Endodermal cell (in vitro differentiated cells): ENCODE data around the gene HDAC4. TPM values are rescaled to one million over a fixed set of nuclear protein-coding genes. Genes with fewer than 3 reads are reported as not detected.

ENCODE experiments used
- DNase-seq: peaks from one replicate; pipeline ENCODE4 v3.0.0-alpha.2; 2017
- H3K27ac ChIP-seq: 2 replicates; pipeline ENCODE4 v1.5.1; 2013; ENCODE audit warnings: mild to moderate bottlenecking, low read depth, low read length, moderate library complexity
- H3K27me3 ChIP-seq: 2 replicates; pipeline ENCODE4 v1.6.1; 2013; ENCODE audit warnings: mild to moderate bottlenecking, low read length, moderate library complexity; ENCODE audit not compliant: insufficient read depth, control insufficient read depth, poor library complexity, severe bottlenecking
- H3K36me3 ChIP-seq: 2 replicates; pipeline ENCODE4 v1.7.0; 2013; ENCODE audit warnings: mild to moderate bottlenecking, low read length, moderate library complexity; ENCODE audit not compliant: control insufficient read depth, insufficient read depth
- H3K4me1 ChIP-seq: one replicate; pipeline ENCODE4 v1.7.0; 2013; ENCODE audit warnings: low read length; ENCODE audit not compliant: control insufficient read depth, insufficient read depth
- H3K4me3 ChIP-seq: 2 replicates; pipeline ENCODE4 v1.5.1; 2013; ENCODE audit warnings: mild to moderate bottlenecking, low read length, moderate library complexity
- H3K9ac ChIP-seq: 2 replicates; pipeline ENCODE4 v1.6.1; 2013; ENCODE audit warnings: mild to moderate bottlenecking, low read length, moderate library complexity; ENCODE audit not compliant: poor library complexity, severe bottlenecking; ENCODE audit errors: extremely low read depth
- H3K9me3 ChIP-seq: 2 replicates; pipeline ENCODE4 v1.6.1; 2013; ENCODE audit warnings: mild to moderate bottlenecking, low read length, moderate library complexity; ENCODE audit not compliant: control insufficient read depth
- H3K27ac Mint-ChIP-seq: 2 replicates; pipeline ENCODE4 v1.8.0; 2020; ENCODE audit warnings: mixed read lengths
- H3K27me3 Mint-ChIP-seq: 2 replicates; pipeline ENCODE4 v1.8.0; 2021; ENCODE audit warnings: mild to moderate bottlenecking, mixed read lengths; ENCODE audit not compliant: insufficient read depth
- H3K36me3 Mint-ChIP-seq: 2 replicates; pipeline ENCODE4 v1.8.0; 2020; ENCODE audit warnings: low read depth, mixed read lengths
- H3K4me1 Mint-ChIP-seq: 2 replicates; pipeline ENCODE4 v1.8.0; 2020; ENCODE audit warnings: mixed read lengths
- H3K4me3 Mint-ChIP-seq: 2 replicates; pipeline ENCODE4 v1.8.0; 2020; ENCODE audit warnings: mild to moderate bottlenecking, moderate library complexity, mixed read lengths
- H3K9me3 Mint-ChIP-seq: 2 replicates; pipeline ENCODE4 v1.8.0; 2020; ENCODE audit warnings: mild to moderate bottlenecking, mixed read lengths
- CTCF ChIP-seq: fragments of 200-600 bp; sonication (generic); conservative IDR thresholded peaks from 2 replicates; pipeline ENCODE4 v1.5.0; 2021; ENCODE audit warnings: antibody characterized with exemption, mild to moderate bottlenecking
- WGBS, 2 experiments: methylation state at CpG; one replicate each; pipeline versions ENCODE4 v1.1.5 to v1.1.7; 2013; ENCODE audit warnings: missing lambda C conversion rate in 2 of 2, mixed read lengths in 1 of 2; ENCODE audit not compliant: insufficient coverage in 1 of 2, insufficient read length in 1 of 2; 5-methylcytosine and 5-hydroxymethylcytosine counted together
- total RNA-seq, 2 donors: library from RNA; stranded (reverse); fragmentation: NEBNext Ultra II Directional in 1 of 2; extraction: Animal tissue kit (Norgen Biotek cat#: 25700) in 1 of 2; gene quantifications; 2 replicates in 1 of 2; 3 replicates in 1 of 2; pipeline ENCODE4 v1.2.1, GENCODE V29; 2021

The HDAC4 gene
- total RNA-seq, 2 donors from 2014 or later, result 45.7 to 51.2 TPM

- WGBS, 2 experiments, result 93 to 94% methylated on average over 19 of the region's 19 CpGs
- H3K27ac Mint-ChIP-seq, result no peak overlapping the region
- no peaks in the 10 kb centered on the region for H3K9me3 Mint-ChIP-seq
- no peak for DNase-seq
- no peak overlapping the region for H3K27ac ChIP-seq
- H3K4me3 Mint-ChIP-seq, result no peak overlapping the region
- no peak for TF ChIP-seq CTCF
- no peaks in the 10 kb centered on the region for H3K27me3 ChIP-seq
- H3K4me1 Mint-ChIP-seq, result no peaks in the 10 kb centered on the region
- no peaks in the 10 kb centered on the region for H3K36me3 ChIP-seq
- H3K9me3 ChIP-seq, result peaks cover 6% of the 10 kb centered on the region
- H3K4me1 ChIP-seq, result no peaks in the 10 kb centered on the region
- H3K27me3 Mint-ChIP-seq, result no peaks in the 10 kb centered on the region
- H3K9ac ChIP-seq, result no peak overlapping the region
- no peak overlapping the region for H3K4me3 ChIP-seq
- peaks cover 23% of the 10 kb centered on the region for H3K36me3 Mint-ChIP-seq
Observed at GRCh38 chr2:239051891-239052445, 348.9 kb downstream of the HDAC4 start.

GRCh38 chr2:239050252-239050649 is 350.6 kb downstream of the HDAC4 start:
- no peak overlapping the region for H3K9ac ChIP-seq
- Mint-ChIP-seq H3K36me3 (peaks cover 22% of the 10 kb centered on the region), H3K27me3 (no peaks in the 10 kb centered on the region), H3K4me1 (peaks cover 5% of the 10 kb centered on the region), H3K9me3 (no peaks in the 10 kb centered on the region), H3K4me3 (no peak overlapping the region), H3K27ac (no peak overlapping the region)
- H3K9me3 ChIP-seq, result no peaks in the 10 kb centered on the region
- no peak for DNase-seq
- no peaks in the 10 kb centered on the region for H3K36me3 ChIP-seq
- TF ChIP-seq CTCF, result no peak
- H3K27ac ChIP-seq, result no peak overlapping the region
- H3K4me3 ChIP-seq, result no peak overlapping the region
- no peaks in the 10 kb centered on the region for H3K4me1 ChIP-seq
- no peaks in the 10 kb centered on the region for H3K27me3 ChIP-seq
- 94% methylated on average over 3 of the region's 3 CpGs; no CpG with 5 or more reads in 1 of the 2 experiments for WGBS, 2 experiments

GRCh38 chr2:239049421-239050251 is 351.2 kb downstream of the HDAC4 start:
- H3K9ac ChIP-seq, result no peak overlapping the region
- H3K9me3 Mint-ChIP-seq, result no peaks in the 10 kb centered on the region
- no peak for DNase-seq
- no peaks in the 10 kb centered on the region for H3K27me3 ChIP-seq
- no peaks in the 10 kb centered on the region for H3K27me3 Mint-ChIP-seq
- H3K4me3 Mint-ChIP-seq, result no peak overlapping the region
- H3K4me3 ChIP-seq, result no peak overlapping the region
- WGBS, 2 experiments, result 94% methylated on average over 19 to 28 of the region's 28 CpGs
- no peaks in the 10 kb centered on the region for H3K36me3 ChIP-seq
- H3K4me1 Mint-ChIP-seq, result peaks cover 5% of the 10 kb centered on the region
- H3K9me3 ChIP-seq, result no peaks in the 10 kb centered on the region
- no peak for TF ChIP-seq CTCF
- H3K27ac Mint-ChIP-seq, result no peak overlapping the region
- no peaks in the 10 kb centered on the region for H3K4me1 ChIP-seq
- peak overlapping the region; percentile 24 for H3K27ac ChIP-seq
- H3K36me3 Mint-ChIP-seq, result peaks cover 18% of the 10 kb centered on the region
